ENCODE measurements around the gene SULT1C4.
"Not testable (repeated sequence)": the region's sequence is repeated elsewhere in the genome, so short reads cannot be mapped to it uniquely, and the experiment has no call there.

The SULT1C4 gene

DNA sequence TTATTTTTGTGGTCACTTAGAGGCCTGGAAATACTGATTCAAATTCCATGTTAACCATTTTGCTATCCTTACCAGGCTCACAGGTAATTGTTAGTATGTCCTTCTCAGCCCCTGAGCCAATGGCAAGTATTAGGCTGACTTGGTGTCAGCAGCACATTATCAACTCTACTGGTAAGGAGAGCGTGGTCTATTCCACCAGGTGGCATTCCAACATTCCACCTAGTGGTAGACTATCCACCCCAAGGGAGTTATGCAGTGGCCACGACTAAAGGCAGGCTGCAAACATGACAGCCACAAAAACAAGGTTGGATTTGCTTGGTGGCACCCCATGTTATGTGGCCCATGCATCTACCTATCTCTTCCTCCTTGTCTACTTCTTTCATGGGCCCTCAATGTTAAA, 39.5 kb downstream of the SULT1C4 start:
- H3K9me3 ChIP-seq (ENCODE audit: control insufficient read depth, low read length) = no peaks in the 10 kb centered on the region
- no peaks in the 10 kb centered on the region for H3K27me3 ChIP-seq (replicated peaks; ENCODE audit: control insufficient read depth, insufficient read depth, low read length)
- DNase-seq (ENCODE audit: low read depth) = no peak
- no peaks in the 10 kb centered on the region for H3K36me3 ChIP-seq (ENCODE audit: control insufficient read depth, insufficient read depth, low read length, severe bottlenecking)
- no peak overlapping the region for H3K9ac ChIP-seq (ENCODE audit: low read length)
- no peak overlapping the region for H3K4me3 ChIP-seq (ENCODE audit: low read length)
- H3K4me1 ChIP-seq (ENCODE audit: control insufficient read depth, insufficient read depth, low read length) = peaks cover 10% of the 10 kb centered on the region

DNA sequence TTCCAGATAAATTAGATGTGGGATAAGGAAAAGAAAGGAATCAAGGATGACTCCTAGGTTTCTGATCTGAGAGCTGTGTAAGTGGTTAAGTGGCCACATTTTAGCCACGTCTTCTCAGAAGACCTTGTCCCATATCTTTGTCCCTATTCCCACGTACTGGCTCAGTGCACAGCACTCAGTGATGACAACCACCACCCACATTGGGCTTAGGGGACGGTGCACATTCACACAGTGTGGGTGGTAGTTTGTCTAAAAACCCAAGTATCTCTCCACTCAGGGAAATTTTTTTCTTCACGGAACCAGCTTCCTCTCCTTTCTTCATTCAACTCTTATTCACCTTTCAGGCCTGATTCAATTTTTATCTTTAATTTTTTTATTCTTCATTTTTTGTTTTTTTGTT, 40.7 kb downstream of the SULT1C4 start:
- H3K36me3 ChIP-seq (ENCODE audit: control insufficient read depth, insufficient read depth, low read length, severe bottlenecking) = no peaks in the 10 kb centered on the region

DNA sequence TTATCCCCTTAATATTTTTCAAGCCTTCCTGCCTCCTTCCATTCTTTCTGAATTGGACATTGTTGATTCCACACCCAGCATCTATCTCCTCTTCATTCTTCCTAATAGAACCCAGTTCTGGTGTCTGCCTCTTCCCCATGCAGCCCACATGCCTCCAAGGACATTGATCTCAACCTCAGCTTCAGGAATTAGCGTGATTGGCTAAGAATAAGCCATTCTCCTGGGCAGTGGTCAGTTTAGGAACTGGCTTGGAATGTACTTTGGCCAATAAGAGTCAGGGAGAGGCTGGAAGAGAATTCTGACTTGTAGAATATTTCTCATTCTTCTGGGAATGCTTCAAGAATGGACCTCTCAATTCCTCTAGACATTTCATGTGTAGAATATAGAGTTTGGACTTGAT, 45.3 kb downstream of the SULT1C4 start:
- Histone ChIP-seq H3K36me3 (ENCODE audit: control insufficient read depth, insufficient read depth, low read length, severe bottlenecking) (no peaks in the 10 kb centered on the region), H3K27me3 (replicated peaks; ENCODE audit: control insufficient read depth, insufficient read depth, low read length) (peaks cover 20% of the 10 kb centered on the region), H3K9ac (ENCODE audit: low read length) (no peak overlapping the region), H3K9me3 (ENCODE audit: control insufficient read depth, low read length) (no peaks in the 10 kb centered on the region), H3K4me1 (ENCODE audit: control insufficient read depth, insufficient read depth, low read length) (no peaks in the 10 kb centered on the region), H3K4me3 (ENCODE audit: low read length) (no peak overlapping the region)
- DNase-seq (ENCODE audit: low read depth) = no peak

More for the DNA sequence above, 40.7 kb downstream of the SULT1C4 start:
- DNase-seq (ENCODE audit: low read depth) = no peak
- Histone ChIP-seq H3K27me3 (replicated peaks; ENCODE audit: control insufficient read depth, insufficient read depth, low read length) (peaks cover 5% of the 10 kb centered on the region), H3K9me3 (ENCODE audit: control insufficient read depth, low read length) (no peaks in the 10 kb centered on the region), H3K4me3 (ENCODE audit: low read length) (no peak overlapping the region), H3K9ac (ENCODE audit: low read length) (no peak overlapping the region), H3K4me1 (ENCODE audit: control insufficient read depth, insufficient read depth, low read length) (peaks cover 4% of the 10 kb centered on the region)

DNA sequence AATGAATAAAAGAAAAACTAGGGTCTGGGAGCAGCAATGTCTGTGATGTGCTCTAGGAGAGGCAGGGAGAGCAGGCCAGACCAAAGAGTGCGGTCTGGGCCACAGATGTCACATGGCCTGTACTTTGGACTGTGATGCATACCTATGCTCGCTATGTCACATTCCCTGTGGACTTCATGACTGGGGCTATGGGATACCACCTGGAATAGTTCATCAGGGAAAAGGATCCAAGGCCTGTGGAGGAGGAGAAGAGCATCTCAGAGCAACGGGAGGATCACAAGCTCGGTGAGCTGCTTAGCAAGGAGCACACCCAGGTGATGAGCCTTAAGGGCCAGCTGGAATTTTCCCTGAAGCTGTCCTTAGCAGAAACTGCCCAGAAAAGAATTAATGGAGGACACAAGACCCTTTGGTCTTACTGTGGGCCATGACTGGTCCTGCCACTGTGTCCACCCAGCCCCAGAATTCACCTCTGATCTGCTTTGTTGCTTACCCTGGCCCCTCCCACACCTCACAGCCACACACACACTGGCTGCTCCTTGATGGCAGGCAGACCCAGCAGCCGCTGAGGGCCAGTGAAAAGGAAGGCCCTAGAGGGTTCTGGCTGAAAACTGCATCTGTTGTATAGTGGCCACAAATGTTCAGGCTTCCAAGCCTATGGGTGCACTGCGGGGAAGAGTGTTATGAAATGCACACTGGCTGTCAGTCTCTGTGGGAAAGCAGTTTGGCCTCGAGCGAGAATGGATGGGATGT, 45.9 kb downstream of the SULT1C4 start:
- no peaks in the 10 kb centered on the region for H3K4me1 ChIP-seq (ENCODE audit: control insufficient read depth, insufficient read depth, low read length)
- no peak for DNase-seq (ENCODE audit: low read depth)

DNA sequence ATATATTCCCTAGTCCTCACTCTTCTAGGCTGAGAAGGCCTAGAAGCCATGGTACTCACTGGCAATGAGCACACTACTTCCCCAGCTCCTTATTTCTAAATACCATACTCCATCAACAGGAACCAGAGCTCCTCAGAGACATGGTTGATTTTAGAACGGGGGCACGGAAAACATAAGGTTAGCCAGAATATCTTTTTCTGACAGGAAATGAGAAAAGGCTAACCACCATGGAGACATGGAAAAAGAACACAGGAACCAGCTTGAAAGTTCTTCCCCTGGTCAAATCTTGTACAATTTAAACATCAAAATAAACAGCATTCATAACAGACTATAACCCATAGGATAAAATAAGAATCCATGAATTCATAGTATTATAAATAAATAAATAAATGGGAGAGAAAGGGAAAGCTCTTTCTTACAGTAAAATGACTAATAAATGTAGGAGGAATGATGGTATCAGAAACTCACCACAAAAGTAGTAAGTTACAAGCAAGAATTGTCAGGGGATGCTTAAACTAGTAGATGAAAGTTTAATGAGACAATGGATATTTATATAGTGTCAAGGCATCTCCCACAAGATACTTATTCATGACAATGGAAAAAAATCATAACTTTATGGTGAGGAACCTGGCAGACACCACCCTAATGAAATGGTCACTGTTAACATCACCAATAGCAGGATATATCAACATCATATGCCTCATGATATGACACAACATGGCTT, 50.7 kb downstream of the SULT1C4 start:
- no peaks in the 10 kb centered on the region for H3K36me3 ChIP-seq (ENCODE audit: control insufficient read depth, insufficient read depth, low read length, severe bottlenecking)
- no peak overlapping the region for H3K9ac ChIP-seq (ENCODE audit: low read length)
- no peak overlapping the region for H3K4me3 ChIP-seq (ENCODE audit: low read length)
- DNase-seq (ENCODE audit: low read depth) = no peak
- H3K4me1 ChIP-seq (ENCODE audit: control insufficient read depth, insufficient read depth, low read length) = no peaks in the 10 kb centered on the region
- no peaks in the 10 kb centered on the region for H3K9me3 ChIP-seq (ENCODE audit: control insufficient read depth, low read length)
- peaks cover 20% of the 10 kb centered on the region for H3K27me3 ChIP-seq (replicated peaks; ENCODE audit: control insufficient read depth, insufficient read depth, low read length)

More for the DNA sequence above, 45.9 kb downstream of the SULT1C4 start:
- Histone ChIP-seq H3K9ac (ENCODE audit: low read length) (no peak overlapping the region), H3K27me3 (replicated peaks; ENCODE audit: control insufficient read depth, insufficient read depth, low read length) (peaks cover 20% of the 10 kb centered on the region), H3K36me3 (ENCODE audit: control insufficient read depth, insufficient read depth, low read length, severe bottlenecking) (no peaks in the 10 kb centered on the region), H3K9me3 (ENCODE audit: control insufficient read depth, low read length) (no peaks in the 10 kb centered on the region), H3K4me3 (ENCODE audit: low read length) (no peak overlapping the region)

DNA sequence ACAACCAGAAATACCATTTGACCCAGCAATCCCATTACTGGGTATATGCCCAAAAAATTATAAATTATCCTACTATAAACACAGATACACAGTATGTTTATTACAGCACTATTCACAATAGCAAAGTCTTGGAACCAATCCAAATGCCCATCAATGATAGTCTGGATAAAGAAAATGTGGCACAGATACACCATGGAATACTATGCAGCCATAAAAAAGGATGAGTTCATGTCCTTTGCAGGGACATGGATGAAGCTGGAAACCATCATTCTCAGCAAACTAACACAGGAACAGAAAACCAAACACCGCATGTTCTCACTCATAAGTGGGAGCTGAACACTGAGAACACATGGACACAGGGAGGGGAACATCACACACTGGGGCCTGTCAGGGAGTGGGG, 57.8 kb downstream of the SULT1C4 start:
- DNase-seq (ENCODE audit: low read depth); H3K4me1 ChIP-seq (ENCODE audit: control insufficient read depth, insufficient read depth, low read length); H3K9me3 ChIP-seq (ENCODE audit: control insufficient read depth, low read length); H3K4me3 ChIP-seq (ENCODE audit: low read length); H3K36me3 ChIP-seq (ENCODE audit: control insufficient read depth, insufficient read depth, low read length, severe bottlenecking); H3K9ac ChIP-seq (ENCODE audit: low read length); H3K27me3 ChIP-seq (replicated peaks; ENCODE audit: control insufficient read depth, insufficient read depth, low read length): not testable (repeated sequence)

DNA sequence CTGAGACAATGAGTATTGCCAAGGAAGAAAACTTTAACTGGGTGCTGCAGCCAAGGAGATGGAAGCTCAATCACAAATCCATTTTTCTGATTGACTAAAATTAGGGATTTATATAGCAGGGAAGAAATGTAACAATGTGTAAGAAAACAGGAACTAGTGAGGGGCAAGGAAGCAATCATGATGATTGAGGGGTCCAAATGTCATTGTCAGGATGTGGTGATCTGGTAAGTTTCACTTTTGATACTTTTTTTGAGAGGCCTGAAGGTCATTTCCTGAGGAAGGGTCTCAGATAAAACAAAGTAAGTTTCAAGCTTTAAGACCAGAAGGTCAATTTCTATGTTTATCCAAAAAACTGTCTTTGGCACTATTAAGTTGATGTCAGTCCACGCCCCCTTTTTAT, 59.2 kb downstream of the SULT1C4 start:
- Histone ChIP-seq H3K9ac (ENCODE audit: low read length) (no peak overlapping the region), H3K9me3 (ENCODE audit: control insufficient read depth, low read length) (peaks cover 3% of the 10 kb centered on the region), H3K4me3 (ENCODE audit: low read length) (no peak overlapping the region), H3K4me1 (ENCODE audit: control insufficient read depth, insufficient read depth, low read length) (no peaks in the 10 kb centered on the region), H3K36me3 (ENCODE audit: control insufficient read depth, insufficient read depth, low read length, severe bottlenecking) (no peaks in the 10 kb centered on the region), H3K27me3 (replicated peaks; ENCODE audit: control insufficient read depth, insufficient read depth, low read length) (no peaks in the 10 kb centered on the region)
- DNase-seq (ENCODE audit: low read depth) = no peak
